ENCODE results near the gene FSHR.

The FSHR gene

GRCh38 chr2:49154140-49154539 is at the start of gene FSHR:
Gene FSHR (minus strand): TSS chr2:49154515. CDS start chr2:49154417, 98 bp downstream.
- no peak for DNase-seq

- DNase-seq, result no peak
Measured at GRCh38 chr2:49199266-49199665, 45.0 kb upstream of the FSHR start.

- no peak for DNase-seq
Measured at GRCh38 chr2:49194701-49195100, 40.4 kb upstream of the FSHR start.

GRCh38 chr2:49192036-49192435 is 37.7 kb upstream of the FSHR start:
- DNase-seq, result no peak

- DNase-seq, result no peak
Measured at GRCh38 chr2:49189512-49190225, 35.4 kb upstream of the FSHR start.

- DNase-seq, result no peak
Measured at GRCh38 chr2:49186050-49186648, 31.8 kb upstream of the FSHR start.

- no peak for DNase-seq
Measured at GRCh38 chr2:49178656-49179055, 24.3 kb upstream of the FSHR start.

- no peak for DNase-seq
Measured at GRCh38 chr2:49177194-49177593, 22.9 kb upstream of the FSHR start.

- DNase-seq, result no peak
Measured at GRCh38 chr2:49175831-49176230, 21.5 kb upstream of the FSHR start.

- DNase-seq, result no peak
Measured at GRCh38 chr2:49174750-49175149, 20.4 kb upstream of the FSHR start.

GRCh38 chr2:49167131-49167530 is 12.8 kb upstream of the FSHR start:
- no peak for DNase-seq

GRCh38 chr2:49165662-49166061 is 11.3 kb upstream of the FSHR start:
- no peak for DNase-seq

- DNase-seq, result no peak
Measured at GRCh38 chr2:49164729-49165128, 10.4 kb upstream of the FSHR start.

GRCh38 chr2:49162151-49162550 is 7.8 kb upstream of the FSHR start:
- DNase-seq, result no peak

- no peak for DNase-seq
Measured at GRCh38 chr2:49154891-49155290, 576 bp upstream of the FSHR start.

- no peak for DNase-seq
Measured at GRCh38 chr2:49153252-49153651, 1.1 kb downstream of the FSHR start.

GRCh38 chr2:49152824-49153223 is 1.5 kb downstream of the FSHR start:
- DNase-seq, result no peak

GRCh38 chr2:49146401-49146800 is 7.9 kb downstream of the FSHR start:
- no peak for DNase-seq

GRCh38 chr2:49131801-49132200 is 22.5 kb downstream of the FSHR start:
- no peak for DNase-seq

- DNase-seq, result no peak
Measured at GRCh38 chr2:49129034-49129433, 25.3 kb downstream of the FSHR start.

- no peak for DNase-seq
Measured at GRCh38 chr2:49123600-49123999, 30.7 kb downstream of the FSHR start.

GRCh38 chr2:49122107-49122506 is 32.2 kb downstream of the FSHR start:
- DNase-seq, result no peak

GRCh38 chr2:49113046-49113445 is 41.3 kb downstream of the FSHR start:
- DNase-seq, result no peak
